NCI-H510A treated with DMSO at 0.1 percent for 48 hours (cell line): ENCODE measurements around the gene SLC2A11.

ENCODE experiments used
- DNase-seq: peaks from one replicate; lab custom pipeline; 2025; lab: John Stamatoyannopoulos, UW

Gene SLC2A11

DNA sequence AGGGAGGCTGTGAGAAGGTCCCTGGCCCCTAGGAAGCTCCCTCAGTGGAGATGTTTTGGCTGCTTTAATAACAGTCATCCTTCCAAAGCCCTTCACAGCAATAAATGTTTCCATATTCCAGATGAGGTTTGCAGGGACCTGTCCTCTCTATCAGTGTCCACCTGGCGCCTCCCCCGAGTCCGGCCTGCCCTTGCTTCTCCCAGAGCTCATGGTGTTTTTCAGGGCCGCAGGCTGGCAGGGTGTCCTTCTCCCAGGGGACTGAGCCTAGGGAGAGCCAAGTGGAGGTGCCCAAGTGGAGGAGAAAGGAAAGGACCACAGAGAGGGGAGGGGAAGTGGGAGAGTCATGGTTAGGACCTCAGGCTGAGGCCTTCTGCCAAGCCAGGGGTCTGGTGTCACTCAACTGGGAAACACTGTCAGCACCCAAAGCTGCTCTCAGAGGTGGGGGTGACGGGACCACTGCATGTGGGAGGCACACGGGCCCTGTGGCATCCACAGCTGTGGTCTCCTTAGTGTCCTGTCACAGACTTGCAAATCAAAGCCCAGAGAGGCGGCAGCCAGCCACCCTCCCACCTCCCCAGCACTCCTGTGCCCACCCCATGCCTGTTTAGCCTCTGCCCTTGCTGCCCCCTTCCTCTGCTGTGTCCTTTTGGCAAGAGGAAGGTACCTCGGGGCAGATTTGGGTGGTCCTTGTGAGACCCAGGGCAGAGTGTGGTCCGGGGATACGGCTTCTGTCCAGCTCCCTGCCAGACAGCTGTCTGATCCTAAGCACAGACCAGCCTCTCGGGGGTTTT, 25.3 kb upstream of the SLC2A11 start:
- no peak for DNase-seq

DNA sequence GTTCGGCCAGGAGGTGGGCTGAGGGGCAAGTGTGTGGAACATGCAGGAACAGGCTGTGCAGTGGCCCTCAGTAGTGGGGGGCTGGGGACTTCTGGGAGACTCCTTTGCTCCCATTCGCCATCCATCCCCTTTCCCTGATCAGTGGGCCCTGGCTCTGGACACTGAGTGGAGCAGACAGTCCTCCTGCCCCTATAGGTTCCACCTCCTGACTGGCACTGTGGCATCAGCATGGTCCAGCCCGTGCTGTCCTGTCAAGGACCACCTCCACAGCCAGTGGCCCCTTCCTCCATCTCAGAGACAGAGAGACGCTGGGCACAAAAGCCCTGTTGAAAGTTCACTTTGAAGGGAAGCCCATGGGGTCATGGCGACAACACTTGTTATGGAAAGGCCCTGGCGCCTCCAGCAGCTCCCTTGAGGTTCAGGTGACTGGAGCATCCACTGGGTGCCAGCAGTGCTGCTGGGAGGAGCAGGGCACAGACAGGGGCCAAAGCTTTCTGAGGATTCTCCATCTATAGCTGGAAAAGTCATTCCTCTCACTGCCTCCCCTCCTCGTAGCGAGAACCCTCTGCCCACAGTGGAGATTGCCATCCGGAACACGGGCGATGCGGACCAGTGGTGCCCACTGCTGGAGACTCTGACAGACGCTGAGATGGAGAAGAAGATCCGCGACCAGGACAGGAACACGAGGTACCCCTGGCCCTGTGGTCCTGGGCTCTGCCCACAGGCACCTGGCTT, 24.5 kb upstream of the SLC2A11 start:
- no peak for DNase-seq

DNA sequence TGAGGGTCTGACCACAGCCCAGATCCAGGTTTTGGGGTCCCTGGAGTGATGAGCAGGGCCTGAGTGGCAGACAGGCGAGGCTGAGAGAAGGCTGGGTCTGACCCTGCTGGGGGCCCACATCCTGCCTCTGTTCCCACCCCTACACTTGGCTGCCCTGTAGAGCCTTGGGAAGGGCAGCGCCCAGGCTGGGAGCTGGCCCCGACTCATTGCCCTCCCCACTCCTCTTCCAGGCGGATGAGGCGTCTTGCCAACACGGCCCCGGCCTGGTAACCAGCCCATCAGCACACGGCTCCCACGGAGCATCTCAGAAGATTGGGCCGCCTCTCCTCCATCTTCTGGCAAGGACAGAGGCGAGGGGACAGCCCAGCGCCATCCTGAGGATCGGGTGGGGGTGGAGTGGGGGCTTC, 23.8 kb upstream of the SLC2A11 start:
- DNase-seq = no peak

DNA sequence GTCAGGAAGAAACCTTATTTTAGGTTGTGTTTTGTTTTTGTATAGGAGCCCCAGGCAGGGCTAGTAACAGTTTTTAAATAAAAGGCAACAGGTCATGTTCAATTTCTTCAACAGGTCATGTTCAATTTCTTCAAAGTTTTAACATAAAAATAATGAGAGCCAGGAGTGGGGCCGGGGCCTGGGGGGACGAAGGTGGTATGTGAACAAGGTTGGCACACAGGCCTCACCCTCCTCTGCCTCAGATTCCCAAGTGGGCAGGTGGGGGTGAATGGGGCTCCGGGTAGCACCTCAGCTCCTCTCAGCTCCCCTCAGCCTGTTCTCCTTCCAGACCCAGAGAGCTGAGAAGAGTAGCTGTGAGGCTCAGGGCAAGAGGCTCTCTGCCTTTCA, 23.3 kb upstream of the SLC2A11 start:
- DNase-seq = no peak

DNA sequence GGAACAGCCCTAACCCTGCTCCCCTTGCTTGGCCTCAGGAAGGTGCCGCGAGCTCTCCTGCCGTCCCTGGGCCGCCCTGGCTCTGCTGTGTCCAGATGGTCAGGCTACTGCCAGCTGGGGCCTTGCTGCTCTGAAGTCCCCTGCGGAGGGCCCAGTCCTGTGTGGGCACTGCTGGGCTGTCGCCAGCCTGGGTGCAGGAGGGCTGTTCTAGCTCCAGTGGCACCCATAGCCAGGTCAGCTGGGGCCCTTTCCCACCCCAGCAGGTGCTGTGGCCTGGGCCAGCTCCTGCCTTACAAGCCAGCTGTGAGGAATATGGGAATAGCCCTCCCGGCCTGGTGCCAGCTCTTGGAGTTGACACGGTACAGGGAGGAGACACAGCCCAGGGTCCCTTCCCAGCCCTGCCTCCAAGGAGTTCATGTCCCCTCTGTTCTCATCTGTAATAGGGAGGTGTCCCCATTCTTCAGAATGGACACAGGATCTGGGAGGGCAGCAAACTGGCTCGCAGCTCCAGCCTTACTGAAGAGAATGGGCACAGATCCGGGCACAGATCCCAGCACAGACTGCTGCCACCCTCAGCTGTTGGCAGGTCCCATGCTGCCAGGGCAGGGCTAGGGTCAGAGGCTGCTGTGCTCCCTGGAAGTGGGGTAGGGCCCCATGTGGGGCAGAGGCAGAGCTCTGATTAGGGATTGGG, 22.7 kb upstream of the SLC2A11 start:
- no peak for DNase-seq

DNA sequence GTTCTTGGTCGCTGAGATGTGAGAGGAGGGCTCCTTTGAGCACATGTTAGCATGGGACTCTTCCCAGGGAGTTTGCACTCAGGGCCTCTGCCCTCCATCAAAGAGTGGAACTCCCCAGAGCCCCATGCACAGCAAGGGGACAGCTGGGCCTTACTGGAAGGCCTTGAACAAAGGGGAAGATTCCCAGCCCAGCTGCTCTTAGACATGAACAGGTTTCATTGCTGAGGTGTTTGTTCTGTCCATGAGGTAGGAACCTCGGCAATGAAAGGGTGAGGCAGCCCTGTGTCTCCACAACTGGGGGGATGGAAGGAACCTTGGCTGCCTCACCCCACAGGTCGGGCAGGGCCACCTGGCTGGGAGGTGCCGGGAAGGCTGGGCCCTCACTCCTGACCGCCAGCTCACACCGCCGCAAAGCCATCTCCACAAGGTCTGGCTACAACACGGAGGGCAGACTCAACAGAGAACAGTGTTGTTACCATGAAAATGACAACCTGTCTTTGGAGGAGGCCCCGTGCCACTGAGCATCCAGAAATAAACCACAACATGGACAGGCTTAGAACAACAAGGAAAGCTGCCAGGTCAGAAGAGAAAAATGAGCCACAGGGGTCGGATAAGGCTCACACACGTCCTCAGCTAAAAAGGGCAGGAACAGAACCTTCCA, 22.1 kb upstream of the SLC2A11 start:
- no peak for DNase-seq

DNA sequence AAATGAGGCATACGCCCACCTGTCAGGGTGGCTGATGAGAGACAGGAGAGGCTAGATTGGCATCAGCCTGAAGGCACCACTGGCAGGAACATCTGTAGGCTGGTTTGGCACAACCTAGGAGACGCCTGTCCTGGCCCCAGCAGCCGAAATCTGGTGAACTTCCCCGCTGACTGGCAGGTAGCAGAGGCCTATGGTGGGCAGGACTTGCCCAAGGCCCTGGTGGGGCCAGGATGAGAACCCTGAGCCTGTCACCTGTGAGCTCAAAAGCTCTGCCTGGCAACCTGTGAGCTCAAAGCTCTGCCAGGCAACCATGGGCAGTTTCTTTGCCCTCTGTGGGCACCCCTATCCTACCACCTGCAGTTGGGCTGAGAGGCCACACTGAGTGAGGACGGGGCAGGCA, 21.4 kb upstream of the SLC2A11 start:
- DNase-seq = no peak

DNA sequence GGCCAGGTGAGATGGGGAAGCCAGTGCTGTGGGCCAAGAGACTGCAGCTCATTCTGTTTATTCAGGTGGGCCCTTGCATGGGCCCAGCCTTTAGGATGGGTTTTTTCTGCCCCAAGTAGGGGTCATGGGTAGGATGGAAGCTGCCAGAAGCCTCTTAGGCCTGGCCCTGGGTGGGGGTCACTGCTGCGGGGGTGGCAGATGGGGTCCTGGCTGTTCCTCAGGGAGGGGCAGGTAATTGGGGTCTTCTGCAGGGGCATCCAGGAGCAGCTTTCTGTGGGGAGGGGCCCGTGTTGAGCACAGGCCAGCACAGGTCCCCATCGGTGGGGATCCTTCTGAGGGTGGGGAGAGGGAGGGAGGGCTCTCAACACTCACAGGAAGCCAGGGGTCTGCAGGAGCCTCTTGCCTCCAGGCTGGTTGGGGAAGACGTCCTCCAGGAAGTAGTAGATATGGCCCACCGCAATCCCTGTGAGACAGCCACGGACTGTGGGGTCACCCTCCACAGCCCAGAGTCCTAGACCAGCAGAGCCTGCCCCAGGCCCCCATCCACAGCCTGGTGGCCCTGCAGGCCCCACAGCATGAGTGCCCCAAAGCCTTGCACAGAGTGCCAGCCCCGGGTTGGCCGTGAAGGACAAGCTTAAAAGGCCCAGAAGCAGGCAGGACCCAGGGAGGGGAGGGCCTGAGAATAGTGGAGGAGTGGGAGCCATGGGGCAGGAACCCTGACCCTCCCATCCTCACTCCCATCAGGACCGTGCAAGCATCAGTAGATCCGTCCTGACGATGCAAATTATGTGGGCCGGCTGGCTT, 20.8 kb upstream of the SLC2A11 start:
- DNase-seq = no peak

DNA sequence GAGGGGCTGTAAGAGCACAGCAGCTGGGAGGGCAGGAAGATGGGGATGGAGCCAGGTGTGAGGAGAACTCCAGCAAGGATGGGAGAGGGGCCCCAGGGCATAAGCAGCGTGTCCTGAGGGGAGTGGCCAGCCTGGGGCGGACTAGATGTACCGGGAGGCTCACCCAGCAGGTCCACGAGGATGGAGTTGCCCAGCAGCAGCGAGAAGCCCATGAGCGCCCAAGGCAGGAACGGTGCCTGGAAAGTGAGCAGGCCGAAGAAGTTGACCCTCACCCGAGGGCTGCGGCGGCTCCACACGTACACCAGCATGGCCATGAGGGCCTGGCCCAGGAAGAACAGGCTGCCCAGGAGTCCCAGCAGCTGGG, 20.2 kb upstream of the SLC2A11 start:
- DNase-seq = no peak

DNA sequence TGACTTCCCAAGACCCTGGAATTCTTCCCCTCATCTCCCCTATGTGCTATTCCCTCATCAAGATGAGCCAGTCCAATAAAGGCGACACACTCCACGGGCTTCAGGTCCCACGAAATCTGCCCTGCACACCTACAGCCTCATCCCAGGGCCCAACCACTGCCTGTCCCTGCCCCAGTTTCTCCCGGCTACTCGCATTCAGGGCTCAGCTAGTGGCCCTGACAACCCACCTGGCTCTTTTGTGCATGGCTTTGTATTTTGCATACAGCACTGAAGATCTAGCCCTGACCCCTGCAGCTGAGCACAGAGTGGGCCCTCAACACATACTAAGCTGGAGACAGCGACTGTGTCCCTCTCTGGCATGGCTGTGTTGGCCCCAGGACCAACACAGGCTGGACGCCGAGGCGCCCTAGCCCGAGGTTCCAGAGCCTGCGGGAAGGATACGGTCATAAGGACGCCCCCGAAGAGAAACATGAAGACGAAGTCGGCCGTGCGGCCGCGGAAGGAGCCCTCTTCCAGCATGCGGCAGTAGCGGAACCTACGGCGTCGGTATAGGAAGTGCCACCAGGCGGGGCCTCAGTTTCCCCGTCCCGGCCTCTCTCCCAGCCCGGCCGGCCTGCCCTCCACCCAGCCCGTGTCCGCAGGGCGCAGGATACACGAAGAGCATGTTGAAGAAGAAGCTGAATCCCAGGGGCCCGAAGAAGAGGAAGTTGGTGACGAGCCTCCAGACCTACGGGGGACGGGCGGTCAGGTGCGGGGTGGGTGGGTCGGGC, 19.6 kb upstream of the SLC2A11 start:
- no peak for DNase-seq

DNA sequence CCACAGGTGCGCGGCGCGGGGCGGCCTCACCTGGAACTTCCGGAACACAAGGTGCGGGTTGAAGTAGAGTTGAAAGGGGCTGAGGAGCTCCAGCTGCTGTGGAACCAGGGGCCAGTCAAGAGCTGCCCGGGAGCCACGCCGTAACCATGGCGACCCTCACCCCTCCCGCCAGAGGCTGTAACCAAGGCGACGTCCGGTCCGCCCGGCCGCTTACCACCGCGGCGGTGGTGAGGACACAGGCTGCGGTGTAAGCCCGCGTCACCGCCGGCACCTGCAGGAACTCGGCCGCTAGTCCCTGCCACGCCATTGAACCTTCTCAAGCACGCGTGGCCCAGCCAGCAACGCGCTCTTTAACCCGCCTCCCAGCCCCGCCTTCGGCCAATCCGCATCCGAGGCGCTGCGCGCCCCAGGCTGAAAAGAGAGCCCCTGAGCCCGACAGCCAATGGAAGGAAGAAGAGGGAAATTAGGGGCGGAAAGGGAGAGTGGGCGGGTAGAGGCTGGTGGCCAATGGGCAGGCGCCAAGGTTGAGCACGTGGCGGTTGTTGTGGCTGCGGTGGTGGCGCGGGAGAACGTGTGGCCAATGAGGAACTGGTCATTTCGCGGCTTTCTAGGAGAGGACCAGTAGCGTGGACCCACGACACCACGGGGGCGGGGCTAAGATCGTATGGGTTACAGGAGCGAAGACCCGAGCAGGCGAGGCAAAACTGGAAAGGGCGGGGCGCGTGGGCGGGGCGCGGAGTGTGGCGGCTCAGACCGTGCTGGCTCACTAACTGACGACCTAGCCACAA, 18.8 kb upstream of the SLC2A11 start, which contains the start of gene DERL3:
DERL3 (minus strand) TSS at position 326 of the 788 bp plus-strand sequence; CDS start at position 307, 19 bp downstream.
- DNase-seq = peak; percentile 95

DNA sequence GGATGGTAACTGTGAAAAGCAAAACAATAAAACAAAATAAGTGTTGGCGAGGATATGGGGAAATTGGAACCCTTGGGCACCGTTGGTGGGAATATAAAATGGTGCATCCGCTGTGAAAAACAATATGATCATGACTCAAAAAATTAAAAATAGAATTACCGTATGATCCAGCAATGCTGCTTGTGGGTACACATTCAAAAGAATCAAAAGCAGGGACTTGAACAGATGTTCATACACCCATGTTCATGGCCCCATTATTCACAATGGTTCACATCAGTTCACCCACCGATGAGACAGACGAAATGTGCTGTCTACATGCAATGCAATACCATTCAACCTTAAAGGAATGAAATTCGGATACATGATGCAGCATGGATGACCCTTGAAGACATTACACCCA, 17.6 kb upstream of the SLC2A11 start:
- DNase-seq = no peak

DNA sequence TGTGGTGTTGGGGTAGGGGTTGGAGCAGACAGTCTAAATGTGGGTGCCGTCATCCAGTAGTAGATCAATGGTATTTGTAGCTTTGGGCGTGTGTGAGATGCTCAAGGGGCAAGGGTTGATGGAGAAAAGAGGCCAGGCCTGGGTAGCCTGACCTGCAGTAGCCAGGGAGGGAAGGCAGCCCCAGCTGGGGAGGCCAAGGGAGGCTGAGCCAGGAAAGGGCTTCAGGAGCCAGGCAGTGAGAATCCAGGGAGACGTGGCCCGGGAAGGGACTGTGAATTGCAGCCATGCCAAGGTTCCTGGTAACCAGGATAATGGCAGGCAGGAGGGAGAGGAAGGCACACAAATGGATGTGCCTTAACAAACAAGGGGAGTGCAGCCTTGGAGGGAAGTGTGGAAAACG, 16.4 kb upstream of the SLC2A11 start:
- DNase-seq = no peak

DNA sequence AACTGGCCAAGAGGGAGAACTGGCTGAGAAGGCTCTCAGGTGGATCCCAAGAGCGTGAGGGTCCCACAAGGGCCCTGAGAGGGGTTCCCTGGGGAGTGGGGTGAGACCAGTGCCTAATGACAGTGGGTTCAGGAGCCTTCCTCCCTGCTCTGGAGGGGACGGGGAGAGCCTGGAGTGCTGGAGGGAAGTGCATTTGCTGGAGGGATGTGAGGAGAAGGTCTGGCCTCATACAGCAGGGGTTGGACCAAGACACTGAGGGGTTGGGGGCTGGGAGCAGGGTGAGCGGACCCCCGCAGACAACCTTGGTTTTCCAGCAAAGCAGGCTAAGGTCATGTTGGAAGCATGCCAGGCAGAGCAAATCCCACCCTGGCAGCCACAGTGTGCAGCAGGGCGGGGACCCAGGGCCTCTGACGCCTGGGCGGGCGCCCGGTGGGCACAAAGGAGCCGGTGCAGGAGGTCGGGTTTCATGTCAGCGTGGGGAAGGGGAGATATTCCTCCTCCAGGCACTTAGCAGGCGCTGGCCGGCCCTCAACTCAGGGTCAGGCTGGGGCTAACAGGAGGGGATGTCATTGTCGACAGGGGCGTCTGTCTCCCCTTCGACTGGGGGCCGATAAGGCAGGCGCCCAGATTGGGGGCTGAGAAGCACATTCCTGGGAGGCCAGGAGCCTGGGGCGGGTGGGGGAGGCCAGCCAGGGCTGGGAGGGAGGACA, 15.8 kb upstream of the SLC2A11 start:
- DNase-seq = no peak

DNA sequence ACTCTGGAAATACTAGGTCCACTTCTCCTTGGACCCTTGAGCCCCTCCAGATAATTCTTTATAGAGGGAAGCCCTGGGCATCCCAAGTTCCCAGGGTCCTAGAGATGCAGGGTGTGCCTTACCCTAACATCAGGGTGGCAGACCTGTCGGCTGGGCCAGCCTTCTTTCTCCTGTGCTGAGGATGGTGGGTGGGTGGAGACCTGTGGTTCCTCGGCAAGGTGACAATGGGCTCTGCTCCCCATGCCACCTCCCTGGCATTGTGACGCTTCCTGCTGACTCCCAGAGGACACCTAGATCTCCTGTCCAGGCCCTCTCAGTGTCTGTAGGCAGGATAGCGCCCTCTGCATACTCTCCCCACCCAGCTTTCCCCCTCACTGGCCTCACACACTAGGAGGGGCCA, 15.1 kb upstream of the SLC2A11 start:
- DNase-seq = no peak

DNA sequence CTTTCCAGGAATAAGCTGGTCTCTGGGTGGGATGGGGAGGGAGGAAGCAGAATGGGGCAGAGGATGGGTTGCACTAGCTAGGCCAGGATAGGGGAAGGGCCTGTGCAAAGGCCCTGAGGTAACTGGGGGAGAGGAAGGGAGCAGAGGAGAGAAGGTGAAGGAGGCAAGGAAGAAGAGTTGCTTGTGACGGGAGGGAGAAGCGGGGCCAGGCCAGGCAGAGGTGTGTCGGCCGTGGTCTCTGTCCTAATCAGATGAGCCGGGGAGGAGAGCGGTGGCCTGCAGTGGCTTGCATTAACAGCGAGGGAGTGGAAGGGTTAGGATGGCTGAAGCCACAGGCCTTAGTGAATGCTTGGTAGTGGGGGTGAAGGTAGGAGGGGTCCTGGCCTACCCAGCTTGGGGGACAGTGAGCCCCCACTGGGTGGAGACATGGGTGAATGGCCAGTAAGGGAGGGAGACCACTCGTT, 12.9 kb upstream of the SLC2A11 start:
- no peak for DNase-seq

DNA sequence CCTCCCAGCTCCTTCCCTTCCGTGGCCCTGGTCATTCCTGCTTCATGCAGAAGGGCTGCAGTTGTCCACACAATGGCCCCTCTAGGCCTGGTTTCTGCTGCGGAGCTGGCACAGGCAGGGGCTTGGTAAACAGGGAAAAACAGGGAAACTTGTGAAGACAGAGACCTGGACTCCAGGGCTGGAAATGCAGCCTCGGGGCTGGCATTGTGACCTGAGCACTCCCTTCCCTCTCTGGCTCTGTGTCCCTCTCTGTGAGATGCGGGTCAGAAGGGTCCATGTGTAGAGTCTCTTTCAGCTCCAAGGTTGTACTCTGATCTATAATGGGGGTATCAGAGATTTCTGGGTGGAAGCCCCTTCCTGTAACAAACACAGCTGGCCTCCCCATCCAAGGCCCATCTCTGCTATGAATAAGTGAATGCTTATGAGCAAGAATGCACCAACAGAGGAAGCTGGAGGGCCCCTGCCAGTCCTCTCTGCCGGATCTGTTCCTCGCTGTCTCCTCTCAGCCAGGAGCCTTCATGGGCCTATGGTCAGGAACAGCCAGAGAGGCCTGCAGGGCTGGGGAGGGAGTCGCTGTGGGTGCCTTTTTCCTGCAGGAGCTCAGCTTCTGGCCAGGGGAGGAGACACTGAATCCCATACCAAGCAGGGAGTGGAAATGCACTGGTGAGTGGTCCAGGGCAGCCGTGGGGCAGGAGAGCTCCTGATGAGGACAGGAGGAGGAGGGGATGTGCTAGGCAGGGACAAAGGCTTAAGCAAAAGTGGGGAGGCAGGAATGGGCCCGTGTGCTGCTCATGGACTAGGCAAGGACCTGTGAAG, 12.2 kb upstream of the SLC2A11 start:
- DNase-seq = no peak

DNA sequence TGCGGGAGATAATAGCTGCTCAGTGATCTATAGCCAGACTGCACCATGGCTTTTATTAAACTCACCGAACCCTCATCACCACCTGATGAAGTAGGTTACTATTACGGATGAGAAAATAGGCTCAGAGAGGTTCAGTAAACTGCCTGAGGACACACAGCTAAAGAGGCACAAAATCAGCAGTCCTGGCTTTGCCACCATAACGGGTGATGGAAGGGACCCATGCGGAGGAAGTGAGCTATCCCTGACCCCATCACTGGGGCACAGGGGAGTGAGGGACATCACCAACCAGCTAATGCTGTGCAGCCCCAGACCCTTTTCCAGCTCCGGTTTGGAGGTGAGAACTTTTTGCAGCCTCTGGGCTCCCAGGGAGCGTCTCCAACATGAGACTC, 11.6 kb upstream of the SLC2A11 start:
- DNase-seq = no peak
